Epithelial cell of esophagus (primary cell): Measurements from ENCODE around the gene CFAP20.
A peak's percentile ranks its signal among the peaks of the same experiment; 100 is the strongest.

Experiments used
- DNase-seq: peaks from one replicate; pipeline ENCODE4 v3.0.0; 2010; ENCODE audit warnings: low read depth
- H3K4me3 ChIP-seq: 2 replicates; pipeline ENCODE4 v1.5.1; 2011; ENCODE audit warnings: mild to moderate bottlenecking, low read length, control low read depth
- TF ChIP-seq, protein P1 (sequence below): IDR thresholded peaks from 2 replicates; pipeline ENCODE4 v1.5.1; 2011; ENCODE audit warnings: low read depth, mild to moderate bottlenecking, low read length, control low read depth, inconsistent platforms; ENCODE audit not compliant: insufficient read depth; ENCODE audit errors: missing control alignments

CFAP20 gene

GRCh38 chr16:58129097-58129936, at the start of gene CFAP20:
TSS of gene CFAP20 (minus strand) at chr16:58129381. CDS start at chr16:58129115, 266 bp downstream.
- DNase-seq: peak; percentile 100
- TF ChIP-seq, protein P1, sequence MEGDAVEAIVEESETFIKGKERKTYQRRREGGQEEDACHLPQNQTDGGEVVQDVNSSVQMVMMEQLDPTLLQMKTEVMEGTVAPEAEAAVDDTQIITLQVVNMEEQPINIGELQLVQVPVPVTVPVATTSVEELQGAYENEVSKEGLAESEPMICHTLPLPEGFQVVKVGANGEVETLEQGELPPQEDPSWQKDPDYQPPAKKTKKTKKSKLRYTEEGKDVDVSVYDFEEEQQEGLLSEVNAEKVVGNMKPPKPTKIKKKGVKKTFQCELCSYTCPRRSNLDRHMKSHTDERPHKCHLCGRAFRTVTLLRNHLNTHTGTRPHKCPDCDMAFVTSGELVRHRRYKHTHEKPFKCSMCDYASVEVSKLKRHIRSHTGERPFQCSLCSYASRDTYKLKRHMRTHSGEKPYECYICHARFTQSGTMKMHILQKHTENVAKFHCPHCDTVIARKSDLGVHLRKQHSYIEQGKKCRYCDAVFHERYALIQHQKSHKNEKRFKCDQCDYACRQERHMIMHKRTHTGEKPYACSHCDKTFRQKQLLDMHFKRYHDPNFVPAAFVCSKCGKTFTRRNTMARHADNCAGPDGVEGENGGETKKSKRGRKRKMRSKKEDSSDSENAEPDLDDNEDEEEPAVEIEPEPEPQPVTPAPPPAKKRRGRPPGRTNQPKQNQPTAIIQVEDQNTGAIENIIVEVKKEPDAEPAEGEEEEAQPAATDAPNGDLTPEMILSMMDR: no peak
- H3K4me3 ChIP-seq: peak within 1 kb of the TSS; percentile 91

- DNase-seq: no peak
- no peak overlapping the region for H3K4me3 ChIP-seq
Measured at GRCh38 chr16:58177353-58177710, 48.2 kb upstream of the CFAP20 start.

DNA sequence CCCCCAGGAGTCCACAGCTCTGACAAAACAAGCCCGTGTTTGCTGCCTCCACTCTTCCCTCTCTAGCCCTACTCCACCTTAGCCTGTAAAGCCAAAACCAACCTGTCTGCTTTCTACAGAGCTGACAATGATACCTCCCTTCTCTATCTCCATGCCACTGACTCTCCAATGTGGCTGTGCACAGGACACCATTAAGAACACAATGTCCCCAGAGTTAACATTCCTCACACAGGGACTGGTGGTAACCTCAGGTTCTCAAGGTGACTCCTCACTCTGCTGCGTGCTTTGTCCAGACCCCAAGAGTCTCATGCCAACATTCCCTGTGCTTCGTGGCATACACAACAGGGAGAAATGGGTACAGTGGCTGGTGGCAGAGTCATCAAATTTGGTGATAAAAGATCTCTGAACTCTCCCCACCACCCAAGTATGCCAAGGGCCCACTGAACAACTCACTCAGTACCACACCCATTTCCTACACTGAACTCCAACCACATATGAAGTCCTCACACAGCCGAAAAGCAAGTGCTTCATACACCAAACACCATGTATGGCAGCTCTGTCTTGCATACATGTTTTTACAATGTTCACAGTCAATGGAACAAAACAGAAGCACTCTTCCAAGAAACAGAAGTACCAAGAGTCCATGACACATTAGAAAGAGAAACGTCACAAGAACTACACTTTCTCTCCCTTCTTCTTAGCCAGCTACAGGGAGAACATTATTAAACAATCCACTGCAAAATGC, 47.6 kb upstream of the CFAP20 start:
- TF ChIP-seq, protein P1: no peak
- H3K4me3 ChIP-seq: no peak overlapping the region
- DNase-seq: no peak

More at GRCh38 chr16:58177353-58177710, 48.2 kb upstream of the CFAP20 start:
- TF ChIP-seq, protein P1: no peak

DNA sequence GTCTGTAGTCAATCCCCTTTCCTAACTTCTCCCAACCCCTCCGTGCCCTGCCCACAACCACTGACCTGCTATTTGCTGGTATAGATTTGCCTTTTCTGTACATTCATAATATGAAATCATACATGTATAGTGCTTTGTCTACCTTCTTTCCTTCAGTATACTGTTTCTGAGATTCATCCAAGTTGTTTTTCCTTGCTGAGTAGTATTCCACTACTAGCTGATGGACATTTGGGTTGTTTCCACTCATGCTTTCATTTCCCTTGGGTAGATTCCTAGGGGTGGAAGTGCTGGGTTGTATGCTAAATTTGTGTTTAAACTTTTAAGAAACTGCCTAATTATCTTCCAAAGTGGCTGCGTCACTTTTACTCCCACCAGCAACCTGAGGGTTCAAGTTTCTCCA, 41.0 kb upstream of the CFAP20 start:
- DNase-seq: no peak
- no peak overlapping the region for H3K4me3 ChIP-seq
- TF ChIP-seq, protein P1: no peak

DNA sequence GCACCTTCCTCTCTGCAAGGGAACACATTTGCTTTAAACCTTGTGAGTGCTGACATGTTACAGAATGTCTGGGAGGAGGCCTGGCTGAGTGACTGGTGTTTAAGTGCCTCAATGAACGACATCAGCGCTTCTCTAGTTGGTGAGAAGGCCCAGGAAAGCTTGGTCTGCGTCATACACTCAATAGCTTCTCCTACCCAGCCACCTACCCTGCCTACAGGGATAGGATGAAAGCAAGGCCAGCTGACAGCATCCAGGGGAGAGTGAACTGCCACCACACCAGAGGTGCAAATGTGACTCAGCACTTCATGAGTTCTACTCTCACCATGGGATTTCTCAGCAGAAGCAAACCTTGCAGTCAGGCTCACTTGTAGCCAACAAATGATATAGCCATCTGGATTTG, 31.7 kb upstream of the CFAP20 start:
- no peak for DNase-seq
- no peak overlapping the region for H3K4me3 ChIP-seq
- TF ChIP-seq, protein P1: no peak

DNA sequence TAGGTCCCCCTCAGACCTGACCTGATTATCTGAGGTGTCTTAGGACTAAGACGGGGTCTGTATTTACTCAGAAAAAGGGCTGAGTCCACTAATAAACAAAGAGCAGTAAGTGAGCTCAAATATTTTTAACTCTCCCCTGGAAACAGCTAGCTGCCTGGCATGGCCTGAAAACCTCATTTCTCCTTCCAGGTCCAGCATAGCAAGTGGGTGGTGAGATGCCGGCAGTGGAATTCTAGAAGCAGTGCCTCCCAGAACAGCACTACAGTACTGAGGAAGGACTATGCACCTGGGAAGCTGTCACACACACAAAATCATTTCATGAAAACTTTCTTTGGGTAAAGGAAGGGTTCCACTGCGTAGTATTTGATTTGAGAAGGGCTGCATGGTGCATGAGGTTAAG, 29.5 kb upstream of the CFAP20 start:
- DNase-seq: no peak
- TF ChIP-seq, protein P1: no peak
- H3K4me3 ChIP-seq: no peak overlapping the region
